K562 (cell line): ENCODE data around the gene VPS11. TPM values are rescaled to one million over a fixed set of nuclear protein-coding genes. Genes with fewer than 3 reads are reported as not detected.

Experiments used
- ATAC-seq: fragments of 200-7000 bp; cut with Tn5 transposase; 3 replicates; pipeline ENCODE4 v1.9.1; 2020; ENCODE audit warnings: moderate library complexity
- BruUV-seq: library from RNA; stranded (reverse); fragments of 400-500 nt; replicated peaks from 2 replicates; lab custom pipeline; 2021; lab: Mats Ljungman, UMichigan
- CTCF ChIA-PET: fragments of 300-600 bp; formaldehyde crosslinking; extraction: SDS; loops from one replicate; lab custom pipeline; 2021; ENCODE audit warnings: low intra/inter-chr PET ratio; lab: Yijun Ruan, JAX
- POLR2A ChIA-PET: fragments of 300-600, 350-650 bp; sonication (Branson Sonifier 250); formaldehyde crosslinking; extraction: SDS; loops from one replicate; lab custom pipeline; 2021; ENCODE audit warnings: antibody characterized with exemption, inconsistent platforms; lab: Yijun Ruan, JAX
- DNase-seq, 4 experiments: peaks; one replicate each; pipeline versions ENCODE4 v3.0.0 to v3.0.0-alpha.2; 2011 to 2018; ENCODE audit warnings: low spot score in 3 of 4, mixed read lengths in 3 of 4; ENCODE audit errors: extremely low read depth in 1 of 4
- FAIRE-seq: peaks from 2 replicates; lab custom pipeline; 2011; peaks lifted over from hg19 to GRCh38; lab: Jason Lieb, UNC
- H2AFZ ChIP-seq: 2 replicates; pipeline ENCODE4 v1.6.0; 2011; ENCODE audit warnings: low read depth, low read length, control low read depth, inconsistent platforms
- H3K27ac ChIP-seq: fragments of 200-600 bp; 3 replicates; pipeline ENCODE4 v1.8.0; 2011; ENCODE audit warnings: low read depth, mild to moderate bottlenecking, control low read depth, inconsistent platforms, low read length, moderate library complexity, mixed read lengths; ENCODE audit errors: extremely low read depth
- H3K27me3 ChIP-seq, 2 experiments: fragments of 300-600 bp in 1 of 2; 2 replicates in 1 of 2; 3 replicates in 1 of 2; pipeline versions ENCODE4 v1.6.0 to v1.8.0; 2011; ENCODE audit warnings: inconsistent platforms in 2 of 2, low read length in 2 of 2, mild to moderate bottlenecking in 1 of 2, mixed read lengths in 1 of 2, moderate library complexity in 1 of 2; ENCODE audit not compliant: control insufficient read depth in 2 of 2, insufficient read depth in 2 of 2
- H3K36me3 ChIP-seq: fragments of 300-600 bp; 3 replicates; pipeline ENCODE4 v1.8.0; 2011; ENCODE audit warnings: mild to moderate bottlenecking, low read length, inconsistent platforms; ENCODE audit not compliant: control insufficient read depth, insufficient read depth
- H3K4me1 ChIP-seq, 2 experiments: fragments of 200-600 bp in 1 of 2; replicated peaks in 1 of 2; 2 replicates in 1 of 2; 3 replicates in 1 of 2; pipeline versions ENCODE4 v1.5.1 to v1.8.0; 2011; ENCODE audit warnings: inconsistent platforms in 2 of 2, low read length in 2 of 2, mild to moderate bottlenecking in 1 of 2, mixed read lengths in 1 of 2, moderate library complexity in 1 of 2; ENCODE audit not compliant: control insufficient read depth in 2 of 2, insufficient read depth in 2 of 2
- H3K4me2 ChIP-seq: 2 replicates; pipeline ENCODE4 v1.6.1; 2011; ENCODE audit warnings: low read length, control low read depth, inconsistent platforms, mixed read lengths; ENCODE audit not compliant: insufficient read depth
- H3K4me3 ChIP-seq: fragments of 200-600 bp; sonication (generic), shearing (Covaris generic); 2 replicates; pipeline ENCODE4 v1.5.1; 2016; ENCODE audit warnings: control low read depth, inconsistent platforms
- H3K79me2 ChIP-seq: fragments of 200-600 bp; 3 replicates; pipeline ENCODE4 v1.8.0; 2011; ENCODE audit warnings: low read length, inconsistent platforms; ENCODE audit not compliant: control insufficient read depth, insufficient read depth
- H3K9ac ChIP-seq, 2 experiments: 2 replicates each; pipeline versions ENCODE4 v1.6.0 to v1.6.1; 2011; ENCODE audit warnings: low read depth in 2 of 2, low read length in 2 of 2, control low read depth in 1 of 2, inconsistent platforms in 1 of 2, mild to moderate bottlenecking in 1 of 2, mixed read lengths in 1 of 2; ENCODE audit not compliant: insufficient read depth in 1 of 2
- H3K9me1 ChIP-seq: one replicate; pipeline ENCODE4 v1.6.0; 2011; ENCODE audit warnings: inconsistent platforms, mild to moderate bottlenecking, low read length, moderate library complexity; ENCODE audit not compliant: control insufficient read depth, insufficient read depth
- H3K9me3 ChIP-seq: replicated peaks from 2 replicates; pipeline ENCODE4 v1.5.1; 2011; ENCODE audit warnings: low read depth, low read length, inconsistent platforms; ENCODE audit not compliant: control insufficient read depth, insufficient read depth
- H4K20me1 ChIP-seq: replicated peaks from 2 replicates; pipeline ENCODE4 v1.6.1; 2011; ENCODE audit warnings: low read length, inconsistent platforms, mixed read lengths; ENCODE audit not compliant: control insufficient read depth, insufficient read depth
- PRDM10 ChIP-seq: fragments of 450-650 bp; IDR thresholded peaks from 2 replicates; pipeline ENCODE4 v1.6.1; 2018; ENCODE audit not compliant: partially characterized antibody
- SREBF1 ChIP-seq: fragments of 150-350 bp; IDR thresholded peaks from 2 replicates; pipeline ENCODE4 v1.6.1; 2014; ENCODE audit warnings: antibody characterized with exemption, low read depth, low read length, borderline replicate concordance
- WGBS: fragments of 100-300 bp; shearing (Covaris generic); methylation state at CpG from one replicate; pipeline ENCODE4 v1.1.6; 2016; ENCODE audit warnings: low coverage, mixed read lengths; ENCODE audit not compliant: insufficient coverage; ENCODE audit errors: missing lambda C conversion rate; 5-methylcytosine and 5-hydroxymethylcytosine counted together
- in situ Hi-C: fragments of 300-500 bp; cut with MboI; formaldehyde crosslinking; loops from 4 replicates; pipeline ENCODE4 v1.15.0; 2018; ENCODE audit warnings: inconsistent platforms, mixed read lengths
- intact Hi-C: fragments of 100-400 bp; cut with micrococcal nuclease; formaldehyde crosslinking; loops from 2 replicates; pipeline ENCODE4 v1.14.2; 2022
- polyA plus RNA-seq, 8 experiments: library from polyadenylated mRNA; depleted of rRNA in 4 of 8; stranded (reverse) in 5 of 8; unstranded in 3 of 8; fragments of >200 nt; fragmentation: Nextera tagmentation in 2 of 8; fragmentation: Illumina TruSeq in 1 of 8; extraction: Ambion mirVana in 2 of 8; extraction: Trizol in 1 of 8; gene quantifications; 2 replicates each; pipeline versions ENCODE4 v1.2.1 to v1.2.3, GENCODE V29; 2011 to 2014; ENCODE audit warnings: inconsistent platforms in 1 of 8, missing spikeins in 1 of 8
- total RNA-seq, 7 experiments: library from RNA; depleted of rRNA in 6 of 7; stranded (reverse); fragments of >200 nt in 6 of 7; fragmentation: Illumina TruSeq in 2 of 7; extraction: Trizol in 2 of 7; gene quantifications; 2 replicates each; pipeline versions ENCODE4 v1.2.1 to v1.2.3, GENCODE V29; 2011 to 2021; ENCODE audit warnings: low replicate concordance in 1 of 7

Gene VPS11
- total and polyA plus RNA-seq, 9 of the 15 experiments (the other 6 are each of a cell fraction or from before 2014, with no cell fraction given), result 14.1 to 35.5 (median 27.5) TPM

- H3K4me2 ChIP-seq, result peak overlapping the region; percentile 98
- no TSS peak for BruUV-seq
- DNase-seq, result no peak
- H3K9me1 ChIP-seq, result no peaks in the 10 kb centered on the region
- H3K27me3 ChIP-seq, result no peaks in the 10 kb centered on the region
- peak overlapping the region; percentile 92 for H3K27ac ChIP-seq
- no peak for ATAC-seq
- TF ChIP-seq PRDM10, result peak; percentile 68
- TF ChIP-seq SREBF1, result no peak
- no peaks in the 10 kb centered on the region for H3K9me3 ChIP-seq
- H3K79me2 ChIP-seq, result peaks cover 47% of the 10 kb centered on the region
- in situ Hi-C loops (no loop called here), intact Hi-C loops (no loop called here)
- H3K4me1 ChIP-seq, result peaks cover 50 to 56% of the 10 kb centered on the region in 2 experiments
- no peak overlapping the region for H2AFZ ChIP-seq
- H3K36me3 ChIP-seq, result peaks cover 57% of the 10 kb centered on the region
- ChIA-PET CTCF (no interaction called here), POLR2A (interaction anchor here (0.6 to 5.2 kb wide), 6 partner anchors 9 to 366 kb away, joined by 3 to 33 read pairs (median 4); partner anchors contain the start of gene TRAPPC4)
- peak overlapping the region; percentile 86 to 99 for H3K9ac ChIP-seq
- peaks cover 22% of the 10 kb centered on the region for H4K20me1 ChIP-seq
- no peak for FAIRE-seq
- no peak overlapping the region; the same call in 1 of the 2 replicates for H3K4me3 ChIP-seq
- 54% methylated on average over 9 of the region's 9 CpGs for WGBS
Observed at GRCh38 chr11:119028346-119029068, 39.1 kb upstream of the VPS11 start.
